Measurements from ENCODE around the gene HOTAIR. TPM values are rescaled to one million over a fixed set of nuclear protein-coding genes. Genes with fewer than 3 reads are reported as not detected.

Gene HOTAIR
- total RNA-seq, 1 experiment from 2014 or later = 3.5 TPM

DNA sequence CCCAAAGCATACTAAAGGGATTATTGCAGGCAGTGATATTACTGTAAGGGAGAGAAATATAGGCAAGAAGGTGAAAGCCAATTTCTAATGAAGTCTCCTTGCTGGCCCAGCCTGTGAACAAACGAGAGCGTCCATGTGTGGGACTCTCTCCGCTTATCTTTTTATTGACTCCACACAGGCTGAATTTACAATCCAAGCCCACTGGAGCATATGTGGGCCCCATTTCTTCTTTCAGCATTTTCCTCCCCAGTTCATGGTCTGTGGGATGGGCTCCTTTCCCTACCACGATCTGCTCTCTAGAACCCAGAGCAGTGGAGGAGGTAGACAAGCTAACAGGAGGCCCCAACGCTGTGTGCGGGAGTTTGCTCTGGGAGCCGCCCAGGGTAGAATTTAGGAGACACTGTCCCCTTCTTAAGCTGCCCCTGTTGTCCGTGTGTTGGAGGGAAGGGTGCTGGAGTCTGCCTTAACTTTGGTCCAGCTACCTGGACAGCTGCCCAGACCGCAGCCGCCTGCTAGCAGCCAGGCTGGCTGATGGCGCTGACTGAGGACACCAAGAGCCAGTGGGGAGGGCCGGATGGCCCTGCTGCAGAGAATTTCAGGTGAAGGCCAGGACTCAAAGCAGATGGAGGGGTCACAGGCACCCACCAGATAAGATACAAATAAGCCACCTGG lies 5.0 kb downstream of the HOTAIR start:
- ChIA-PET CTCF (no interaction called here), POLR2A (ENCODE audit: unreplicated experiment) (no interaction called here)
- intact Hi-C loops (cut with micrococcal nuclease) = no loop called here
- H3K79me2 ChIP-seq (ENCODE audit: low read length) = no peaks in the 10 kb centered on the region
- no peaks in the 10 kb centered on the region for H3K36me3 ChIP-seq (ENCODE audit: low read depth, low read length)
- H3K4me1 ChIP-seq (ENCODE audit: insufficient read depth, low read length) = peaks cover 13% of the 10 kb centered on the region
- no peaks in the 10 kb centered on the region for H3F3A ChIP-seq (ENCODE audit: low read length, unreplicated experiment)
- no peak overlapping the region for H3K4me2 ChIP-seq (ENCODE audit: low read length)
- H2AFZ ChIP-seq (ENCODE audit: low read length) = no peak overlapping the region
- no peaks in the 10 kb centered on the region for H3K27me3 ChIP-seq (ENCODE audit: low read length)
- TF ChIP-seq, protein P1, sequence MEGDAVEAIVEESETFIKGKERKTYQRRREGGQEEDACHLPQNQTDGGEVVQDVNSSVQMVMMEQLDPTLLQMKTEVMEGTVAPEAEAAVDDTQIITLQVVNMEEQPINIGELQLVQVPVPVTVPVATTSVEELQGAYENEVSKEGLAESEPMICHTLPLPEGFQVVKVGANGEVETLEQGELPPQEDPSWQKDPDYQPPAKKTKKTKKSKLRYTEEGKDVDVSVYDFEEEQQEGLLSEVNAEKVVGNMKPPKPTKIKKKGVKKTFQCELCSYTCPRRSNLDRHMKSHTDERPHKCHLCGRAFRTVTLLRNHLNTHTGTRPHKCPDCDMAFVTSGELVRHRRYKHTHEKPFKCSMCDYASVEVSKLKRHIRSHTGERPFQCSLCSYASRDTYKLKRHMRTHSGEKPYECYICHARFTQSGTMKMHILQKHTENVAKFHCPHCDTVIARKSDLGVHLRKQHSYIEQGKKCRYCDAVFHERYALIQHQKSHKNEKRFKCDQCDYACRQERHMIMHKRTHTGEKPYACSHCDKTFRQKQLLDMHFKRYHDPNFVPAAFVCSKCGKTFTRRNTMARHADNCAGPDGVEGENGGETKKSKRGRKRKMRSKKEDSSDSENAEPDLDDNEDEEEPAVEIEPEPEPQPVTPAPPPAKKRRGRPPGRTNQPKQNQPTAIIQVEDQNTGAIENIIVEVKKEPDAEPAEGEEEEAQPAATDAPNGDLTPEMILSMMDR (conservative IDR thresholded peaks at IDR 0.05; ENCODE audit: low read depth, low read length) = no peak
- TF ChIP-seq EZH2 (IDR thresholded peaks at IDR 0.05; ENCODE audit: low read length, unreplicated experiment) (no peak), EZH2phosphoT487 (IDR thresholded peaks at IDR 0.05; ENCODE audit: borderline replicate concordance, low read length) (no peak)
- H3K9me3 ChIP-seq (ENCODE audit: low read length) = no peaks in the 10 kb centered on the region
- no peak overlapping the region for H3K9ac ChIP-seq (ENCODE audit: low read length)
- no peak overlapping the region for H3K27ac ChIP-seq (ENCODE audit: low read length)
- DNase-seq = no peak
- no peaks in the 10 kb centered on the region for H3K9me2 ChIP-seq (replicated peaks; ENCODE audit: low read length)
- no peaks in the 10 kb centered on the region for H4K20me1 ChIP-seq (ENCODE audit: low read length)
- BruUV-seq (replicated peaks) = no TSS peak
- no peak for ATAC-seq
- no peak overlapping the region for H3K4me3 ChIP-seq (ENCODE audit: low read length)

DNA sequence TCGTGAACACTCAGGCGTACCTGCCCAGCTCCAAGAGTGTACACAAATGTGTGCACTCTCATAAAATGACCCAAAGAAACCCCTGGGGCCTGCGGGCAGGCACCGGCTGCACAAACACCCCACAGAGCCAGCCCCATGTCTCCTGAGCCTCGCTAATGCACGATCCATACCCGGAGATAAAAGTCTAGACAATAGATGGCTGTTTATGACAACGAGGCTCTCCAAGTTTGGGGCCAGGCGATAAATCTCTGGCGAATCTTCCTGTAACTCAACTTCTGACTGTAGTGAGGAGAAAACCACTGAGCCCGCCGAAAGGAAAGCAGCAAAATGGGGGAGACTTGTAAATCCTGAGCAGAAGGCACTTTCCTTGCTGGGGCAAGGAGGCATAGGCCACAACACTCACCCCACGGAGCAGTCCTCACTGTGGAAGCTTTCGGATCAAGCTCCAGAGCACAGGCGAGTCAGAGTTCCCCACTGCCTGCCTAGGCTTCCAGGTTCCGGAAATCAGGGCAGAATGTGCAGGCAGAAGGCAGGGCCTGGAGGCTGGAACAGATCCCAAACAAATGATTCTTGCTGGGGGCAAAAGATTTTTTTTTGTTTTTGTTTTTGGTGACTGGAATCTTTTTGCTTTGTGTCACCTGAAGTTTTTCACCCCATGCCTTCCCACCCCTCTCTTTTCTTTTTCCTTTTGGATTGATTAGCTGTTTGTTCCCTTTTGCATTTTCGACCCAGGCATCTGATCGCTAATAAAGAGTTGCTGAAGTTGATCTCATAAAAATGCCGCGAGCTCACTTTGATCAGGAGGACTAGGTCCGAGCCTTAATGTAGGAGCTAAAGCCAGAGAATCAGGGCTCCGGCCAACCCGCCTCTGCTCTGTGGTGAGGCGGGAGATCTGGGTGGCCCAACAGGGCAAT lies 6.3 kb downstream of the HOTAIR start:
- Histone ChIP-seq H3K4me2 (ENCODE audit: low read length) (no peak overlapping the region), H3K79me2 (ENCODE audit: low read length) (no peaks in the 10 kb centered on the region), H3K9me3 (ENCODE audit: low read length) (no peaks in the 10 kb centered on the region), H4K20me1 (ENCODE audit: low read length) (no peaks in the 10 kb centered on the region), H3K27ac (ENCODE audit: low read length) (no peak overlapping the region), H3F3A (ENCODE audit: low read length, unreplicated experiment) (no peaks in the 10 kb centered on the region), H3K27me3 (ENCODE audit: low read length) (no peaks in the 10 kb centered on the region), H3K36me3 (ENCODE audit: low read depth, low read length) (no peaks in the 10 kb centered on the region), H3K9ac (ENCODE audit: low read length) (no peak overlapping the region), H2AFZ (ENCODE audit: low read length) (no peak overlapping the region), H3K9me2 (replicated peaks; ENCODE audit: low read length) (no peaks in the 10 kb centered on the region), H3K4me1 (ENCODE audit: insufficient read depth, low read length) (peaks cover 13% of the 10 kb centered on the region), H3K4me3 (ENCODE audit: low read length) (no peak overlapping the region)
- ChIA-PET CTCF (interaction anchor here (0.6 kb wide), 1 partner anchor 436 kb away, joined by 9 read pairs; no protein-coding TSS in a partner anchor), POLR2A (ENCODE audit: unreplicated experiment) (no interaction called here)
- ATAC-seq (no peak), DNase-seq (no peak)
- no peak for TF ChIP-seq EZH2phosphoT487 (IDR thresholded peaks at IDR 0.05; ENCODE audit: borderline replicate concordance, low read length)
- TF ChIP-seq EZH2 (IDR thresholded peaks at IDR 0.05; ENCODE audit: low read length, unreplicated experiment) = no peak
- TF ChIP-seq, protein P1 (conservative IDR thresholded peaks at IDR 0.05; ENCODE audit: low read depth, low read length) = no peak
- BruUV-seq (replicated peaks) = no TSS peak
- intact Hi-C loops (cut with micrococcal nuclease) = no loop called here

Data from PC-3 (cell line).